GM19238 (cell line): ENCODE data around the gene ZNF672.
"Not testable (repeated sequence)": the region's sequence is repeated elsewhere in the genome, so short reads cannot be mapped to it uniquely, and the experiment has no call there.

Source experiments
- DNase-seq: peaks from one replicate; pipeline ENCODE4 v3.0.0; 2011; ENCODE audit warnings: low spot score; ENCODE audit not compliant: insufficient read length

The ZNF672 gene

DNA sequence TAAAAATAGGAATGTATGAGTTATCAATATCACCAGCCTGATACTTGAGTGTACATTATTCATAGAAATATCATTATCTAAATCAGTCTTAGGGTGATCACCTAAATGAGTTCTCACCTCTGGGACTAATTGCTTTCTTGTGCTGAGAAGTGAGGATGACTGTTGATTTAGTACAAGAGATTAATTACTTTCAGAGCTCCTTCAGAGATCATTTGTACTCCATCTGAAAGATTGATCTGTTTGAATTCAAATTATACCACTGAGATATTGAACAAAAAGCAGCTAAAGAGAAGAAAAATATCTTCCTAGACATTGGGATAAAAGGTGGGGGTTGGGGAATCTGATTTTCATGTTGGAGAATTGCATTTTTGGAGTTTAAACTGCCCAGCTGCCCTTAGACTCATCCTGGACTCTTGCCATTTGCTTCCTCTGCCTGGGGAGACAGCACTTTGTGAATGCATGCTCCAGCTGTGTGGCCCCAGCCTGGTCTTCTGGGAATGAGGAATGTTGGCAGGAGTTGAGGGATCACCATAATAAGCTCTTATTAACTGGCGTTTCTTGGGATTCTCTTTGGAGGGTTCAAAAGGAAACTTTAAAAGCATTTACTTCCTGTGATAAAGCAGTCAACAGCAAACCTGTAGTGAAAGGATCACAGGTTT lies 48.3 kb downstream of the ZNF672 start:
- no peak for DNase-seq

GRCh38 chr1:248889914-248890243 lies 51.9 kb downstream of the ZNF672 start:
- DNase-seq, result not testable (repeated sequence)

DNA sequence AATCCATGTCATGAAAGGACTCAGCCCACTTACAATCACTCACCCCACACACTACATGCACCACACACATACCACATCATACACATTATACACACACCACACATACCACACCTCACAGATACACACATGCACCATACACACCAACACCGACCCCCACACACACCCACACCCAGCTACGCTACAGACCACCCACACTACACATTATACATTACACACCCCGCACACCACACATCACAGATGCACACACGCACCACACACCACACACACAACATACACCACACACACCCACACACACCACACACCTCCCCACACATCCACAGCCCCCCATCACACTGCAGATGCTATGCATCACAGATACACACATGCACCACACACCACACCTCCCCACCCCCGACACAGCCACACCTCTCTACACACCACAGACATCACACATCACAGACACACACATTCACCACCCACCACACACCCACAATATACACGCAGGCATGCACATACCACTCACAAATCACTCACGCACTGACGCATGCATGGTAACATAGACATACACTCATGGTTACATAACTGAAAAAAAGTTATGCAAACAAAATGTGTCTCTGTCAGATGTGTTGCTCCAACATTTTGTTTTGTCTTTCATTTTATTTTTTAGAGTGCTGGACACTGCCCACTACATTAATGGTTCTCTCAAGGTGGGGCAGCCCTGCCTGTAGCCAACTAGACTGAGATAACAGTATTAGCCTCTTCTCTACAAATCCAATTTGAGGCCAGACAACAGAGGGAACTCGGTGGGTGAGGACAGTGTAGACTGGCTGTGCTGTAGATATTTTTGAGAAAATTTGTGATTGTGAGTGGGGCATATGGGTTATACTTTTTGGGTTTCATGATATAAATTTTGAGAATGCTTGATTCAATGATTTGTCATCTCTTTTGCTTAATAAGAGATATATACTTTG lies 52.8 kb downstream of the ZNF672 start:
- DNase-seq, result no peak

- DNase-seq, result no peak
These were observed 53.7 kb downstream of the ZNF672 start for GRCh38 chr1:248891758-248892157.

DNA sequence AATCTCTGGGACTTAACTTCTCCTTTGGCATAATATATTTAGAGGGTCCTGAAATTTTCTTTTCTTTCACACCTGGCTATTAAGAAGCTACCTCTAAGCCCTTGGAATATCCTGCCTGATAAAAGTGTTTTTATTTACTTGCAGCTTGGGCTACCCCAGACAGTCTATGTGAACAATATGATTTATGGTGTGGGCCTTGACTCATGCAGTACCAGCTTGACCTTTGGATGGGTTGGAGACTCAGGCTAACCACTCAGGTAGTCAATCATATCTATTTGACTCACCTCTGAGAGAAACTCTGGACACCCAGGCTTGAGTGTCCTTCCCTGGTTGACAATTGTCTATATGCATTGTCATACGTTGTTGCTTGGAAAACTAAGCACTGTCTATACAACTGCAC lies 54.6 kb downstream of the ZNF672 start:
- DNase-seq, result no peak

GRCh38 chr1:248894837-248895236 lies 56.8 kb downstream of the ZNF672 start:
- no peak for DNase-seq

- DNase-seq, result no peak
These were observed 59.7 kb downstream of the ZNF672 start for GRCh38 chr1:248897412-248898337.
